Activated naive CD4-positive, alpha-beta T cell treated with Interleukin-2 at 50 U/mL for 16 hours (primary cell): ENCODE measurements around the gene CCR4.
"Not testable (repeated sequence)": the region's sequence is repeated elsewhere in the genome, so short reads cannot be mapped to it uniquely, and the experiment has no call there.

Source experiments
- DNase-seq: peaks from one replicate; pipeline ENCODE4 v3.0.0-alpha.2; 2020

CCR4 gene

DNA sequence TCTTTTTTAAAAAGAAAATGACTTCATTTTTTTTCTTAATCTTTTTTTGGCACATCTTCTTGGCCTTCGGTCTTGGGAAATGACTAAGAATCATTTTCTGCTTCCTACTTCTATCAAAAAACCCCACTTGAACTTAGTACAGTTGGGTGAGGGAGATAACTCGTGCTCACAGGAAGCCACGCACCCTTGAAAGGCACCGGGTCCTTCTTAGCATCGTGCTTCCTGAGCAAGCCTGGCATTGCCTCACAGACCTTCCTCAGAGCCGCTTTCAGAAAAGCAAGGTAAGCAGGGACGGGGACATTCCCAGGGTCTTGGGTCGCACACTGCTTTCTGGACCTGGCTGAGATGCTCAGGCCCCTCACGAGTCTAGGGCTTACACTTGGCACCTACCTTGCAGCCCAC is at the start of gene CCR4:
Gene CCR4 (plus strand): TSS at position 235 of the 402 bp plus-strand sequence. CDS start 1,779 bp downstream, outside the sequence.
- peak; percentile 73 for DNase-seq

DNA sequence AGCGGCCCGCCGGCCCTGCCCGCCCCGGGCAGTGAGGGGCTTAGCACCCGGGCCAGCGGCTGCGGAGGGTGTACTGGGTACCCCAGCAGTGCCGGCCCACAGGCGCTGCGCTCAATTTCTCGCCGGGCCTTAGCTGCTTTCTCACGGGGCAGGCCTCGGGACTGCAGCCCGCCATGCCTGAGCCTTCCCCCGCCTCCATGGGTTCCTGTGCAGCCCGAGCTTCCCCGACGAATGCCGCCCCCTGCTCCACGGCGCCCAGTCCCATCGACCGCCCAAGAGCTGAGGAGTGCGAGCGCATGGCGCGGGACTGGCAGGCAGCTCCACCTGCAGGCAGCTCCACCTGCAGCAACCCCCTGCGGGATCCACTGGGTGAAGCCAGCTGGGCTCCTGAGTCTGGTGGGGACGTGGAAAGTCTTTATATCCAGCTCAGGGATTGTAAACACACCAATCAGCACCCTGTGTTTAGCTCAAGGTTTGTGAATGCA is 48.5 kb upstream of the CCR4 start:
- peak; percentile 36 for DNase-seq

DNA sequence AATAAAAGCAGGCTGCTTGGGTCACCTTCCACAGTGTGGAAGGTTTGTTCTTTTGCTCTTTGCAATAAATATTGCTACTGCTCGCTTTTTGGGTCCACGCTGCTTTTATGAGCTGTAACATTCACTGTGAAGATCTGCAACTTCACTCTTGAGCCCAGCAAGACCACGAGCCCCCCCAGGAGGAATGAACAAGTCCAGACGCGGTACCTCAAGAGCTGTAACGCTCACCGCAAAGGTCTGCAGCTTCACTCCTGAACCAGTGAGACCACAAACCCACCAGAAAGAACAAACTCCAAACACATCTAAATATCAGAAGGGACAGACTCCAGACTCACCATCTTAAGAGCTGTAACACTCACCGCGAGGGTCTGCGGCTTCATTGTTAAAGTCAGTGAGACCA is 47.5 kb upstream of the CCR4 start:
- DNase-seq, result no peak

DNA sequence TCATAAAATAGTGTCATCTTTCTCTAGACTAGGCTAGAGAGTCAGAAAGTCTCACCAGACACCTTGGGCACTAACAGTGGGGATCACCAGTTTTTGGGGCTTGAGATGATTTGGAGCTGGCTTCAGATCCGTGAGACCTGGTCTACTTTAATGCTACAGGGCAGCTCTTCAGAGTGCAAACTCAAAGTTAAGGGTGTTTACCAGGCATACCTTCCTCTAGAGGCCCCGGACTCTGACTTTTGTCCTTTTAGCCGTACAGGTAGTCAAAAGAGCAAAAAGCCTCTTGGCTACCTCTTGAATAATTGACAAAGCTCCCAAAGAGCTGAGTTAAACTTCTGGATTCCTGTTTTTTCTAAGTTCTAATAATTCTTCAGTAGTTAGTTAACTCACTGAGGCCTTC is 41.4 kb upstream of the CCR4 start:
- DNase-seq, result no peak

DNA sequence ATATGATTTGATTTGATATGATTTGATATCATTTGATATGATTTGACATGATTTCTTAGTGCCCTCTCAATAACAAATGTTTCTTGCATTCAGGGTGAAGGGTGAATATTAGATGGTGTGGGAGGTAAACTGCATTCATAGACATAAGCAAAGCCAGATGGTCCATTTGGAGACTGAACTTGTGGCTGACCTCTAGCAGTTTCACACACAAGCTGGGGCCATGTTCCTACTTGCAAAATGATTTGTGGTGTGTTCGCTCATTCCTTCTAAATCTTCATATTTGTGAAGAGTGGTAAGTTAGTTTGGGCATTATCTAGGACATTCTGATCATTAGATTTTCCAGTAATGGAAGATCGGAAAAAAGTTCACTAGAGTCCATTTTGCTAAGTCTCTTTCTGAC is 40.5 kb upstream of the CCR4 start:
- no peak for DNase-seq

DNA sequence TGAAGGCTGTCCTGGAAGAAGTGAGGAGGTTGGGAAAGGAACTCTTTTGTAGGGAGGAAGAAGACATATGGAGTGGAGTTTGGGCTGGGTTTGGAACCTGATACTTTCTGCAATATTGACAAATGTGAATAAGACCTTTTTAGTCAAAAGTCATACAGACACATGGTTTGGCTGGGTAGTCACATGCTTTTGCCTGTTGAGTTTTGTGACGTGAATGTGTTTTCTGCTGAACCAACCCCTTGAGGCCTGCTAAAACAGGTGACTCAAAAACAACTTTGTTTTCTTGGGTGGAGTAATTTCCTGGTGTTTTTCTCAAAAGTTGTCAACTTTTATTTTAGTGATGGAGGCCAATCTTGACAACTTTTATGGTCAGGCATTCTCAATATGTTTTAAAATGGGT is 39.4 kb upstream of the CCR4 start:
- DNase-seq, result no peak

DNA sequence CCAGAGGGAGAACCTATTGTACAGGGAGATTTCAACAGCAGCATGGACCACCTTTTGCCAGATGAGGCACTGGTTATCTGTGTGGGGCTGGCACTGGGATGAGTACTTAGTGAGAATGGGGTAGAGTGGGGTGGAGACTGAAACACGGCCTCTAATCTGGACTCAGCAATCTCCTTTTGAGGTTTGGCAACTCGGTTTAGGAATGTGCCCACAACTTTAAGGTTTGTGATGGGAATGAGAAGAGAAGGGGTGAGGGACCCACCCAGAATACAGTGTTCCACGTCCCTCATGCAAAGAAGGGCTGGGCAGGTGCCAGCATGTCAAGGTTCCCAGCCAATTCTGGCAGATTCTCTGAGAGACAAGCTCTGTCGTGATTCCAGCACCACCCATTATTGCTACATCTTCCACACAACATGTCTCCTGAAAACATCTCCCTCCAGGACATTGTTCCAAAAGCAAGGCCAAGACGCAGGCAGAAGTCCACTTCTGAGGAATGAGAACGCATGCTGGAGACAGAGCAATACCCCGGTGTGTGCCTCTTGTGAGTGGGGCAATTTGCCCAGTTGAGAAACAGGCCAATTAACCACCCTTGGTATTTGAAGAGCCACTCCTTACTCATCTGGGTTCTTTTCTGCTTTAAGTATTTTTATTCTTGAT is 37.5 kb upstream of the CCR4 start:
- no peak for DNase-seq

DNA sequence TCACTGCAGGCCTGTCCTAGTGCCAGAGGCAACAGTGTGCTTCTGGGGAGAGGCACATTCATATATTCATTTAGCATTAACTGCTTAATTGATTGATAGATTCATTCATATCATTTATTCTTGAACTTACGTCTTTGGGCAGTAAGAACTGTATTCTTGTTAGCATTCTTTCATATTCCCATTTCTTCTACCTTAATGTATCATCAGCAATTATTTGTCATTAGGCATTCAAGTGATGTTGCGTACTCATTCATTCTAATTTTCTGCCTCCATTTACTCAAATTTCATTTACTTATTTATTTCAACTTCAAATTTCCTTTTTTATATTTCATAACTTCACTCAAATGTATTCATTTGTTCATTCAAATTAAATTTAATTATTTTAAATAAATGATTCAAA is 31.5 kb upstream of the CCR4 start:
- DNase-seq, result no peak

DNA sequence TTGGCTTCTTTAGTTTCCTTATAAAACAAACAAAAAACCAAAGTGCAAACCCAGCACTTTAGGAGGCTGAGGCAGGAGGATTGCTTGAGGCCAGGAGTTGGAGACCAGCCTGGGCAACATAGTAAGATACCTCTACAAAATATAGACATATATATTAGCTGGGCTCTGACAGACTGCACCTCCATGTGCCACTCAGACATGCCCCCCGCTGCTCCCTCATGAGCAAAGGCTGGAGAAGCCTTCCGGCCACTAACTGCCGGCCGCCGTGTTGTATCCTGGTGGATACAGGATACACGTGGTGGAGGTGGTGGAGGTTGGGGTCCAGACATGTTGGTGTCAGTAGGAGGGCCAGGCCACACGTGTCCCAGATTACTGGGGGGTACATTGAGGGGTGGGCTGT is 29.4 kb upstream of the CCR4 start:
- no peak for DNase-seq

DNA sequence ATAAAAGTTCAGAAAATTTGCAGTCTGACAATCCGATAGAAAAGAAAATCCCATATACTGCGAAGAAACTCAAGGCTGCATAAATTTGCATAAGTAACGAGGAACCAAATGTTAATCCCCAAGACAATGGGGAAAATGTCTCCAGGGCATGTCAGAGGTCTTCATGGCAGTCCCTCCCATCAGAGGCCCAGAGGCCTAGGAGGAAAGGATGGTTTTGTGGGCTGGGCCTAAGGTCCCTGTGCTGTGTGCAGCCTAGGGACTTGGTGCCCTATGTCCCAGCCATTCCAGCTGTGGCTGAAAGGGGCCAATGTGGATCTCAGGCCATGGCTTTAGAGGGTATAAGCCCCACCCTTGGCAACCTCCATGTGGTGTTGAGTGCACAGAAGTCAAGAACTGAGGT is 21.3 kb upstream of the CCR4 start:
- no peak for DNase-seq

DNA sequence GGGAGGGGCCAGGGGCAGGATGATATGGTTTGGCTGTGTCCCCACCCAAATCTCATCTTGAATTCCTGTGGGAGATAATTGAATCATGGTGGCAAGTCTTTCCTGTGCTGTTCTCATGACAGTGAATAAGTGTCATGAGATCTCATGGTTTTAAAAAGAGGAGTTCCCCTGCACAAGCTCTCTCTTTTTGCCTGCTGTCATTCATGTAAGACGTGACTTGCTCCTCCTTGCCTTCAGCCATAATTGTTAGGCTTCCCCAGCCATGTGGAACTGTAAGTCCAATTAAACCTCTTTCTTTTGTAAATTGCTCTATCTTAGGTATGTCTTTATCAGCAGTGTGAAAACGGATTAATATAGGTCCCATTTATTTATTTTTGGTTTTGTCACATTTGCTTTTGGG is 20.2 kb upstream of the CCR4 start:
- not testable (repeated sequence) for DNase-seq

DNA sequence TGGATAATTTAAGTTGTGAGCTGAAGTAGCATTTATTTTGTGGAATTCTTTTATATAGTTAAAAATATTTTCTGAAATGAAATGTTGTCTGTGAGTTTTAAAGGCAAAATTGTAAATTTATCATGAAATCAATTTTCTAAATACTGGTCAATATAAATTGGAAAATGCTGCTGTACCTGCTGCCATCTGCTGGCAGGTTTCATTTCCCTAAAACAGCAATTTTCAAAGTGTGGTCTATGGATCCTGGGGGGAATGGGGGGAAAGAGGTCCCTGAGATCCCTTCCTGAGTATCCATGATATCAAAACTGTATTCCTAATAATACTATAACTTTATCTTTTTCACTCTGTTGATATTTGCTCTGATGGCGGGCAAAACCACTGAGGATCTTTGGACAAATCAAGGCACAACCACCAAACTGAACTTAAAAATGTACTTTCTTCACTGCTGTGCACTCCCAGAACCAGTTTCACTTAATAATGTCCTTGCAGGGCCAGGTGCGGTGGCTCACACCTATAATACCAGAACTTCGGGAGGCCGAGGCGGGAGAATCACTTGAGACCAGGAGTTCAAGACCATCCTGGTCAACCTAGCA is 17.2 kb upstream of the CCR4 start:
- no peak for DNase-seq

DNA sequence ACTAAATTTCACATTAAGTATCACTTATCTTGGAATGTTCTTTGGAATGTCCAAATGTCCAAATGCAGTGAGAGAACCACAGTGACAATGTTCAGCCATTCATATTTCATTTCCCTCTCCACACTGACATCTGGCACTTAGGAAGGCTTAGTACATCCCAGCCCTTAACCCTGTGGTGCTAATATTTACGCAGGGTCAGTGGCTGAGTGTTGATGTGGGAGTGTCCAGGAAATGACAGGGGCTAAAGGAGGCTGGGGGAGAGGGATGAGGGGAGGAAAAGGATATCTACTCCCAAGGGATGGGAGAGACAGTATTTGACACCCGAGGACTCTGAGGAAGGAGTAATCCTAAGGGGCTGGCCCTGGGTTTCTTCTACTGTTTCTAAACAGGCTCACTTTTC is 14.1 kb upstream of the CCR4 start:
- DNase-seq, result no peak

DNA sequence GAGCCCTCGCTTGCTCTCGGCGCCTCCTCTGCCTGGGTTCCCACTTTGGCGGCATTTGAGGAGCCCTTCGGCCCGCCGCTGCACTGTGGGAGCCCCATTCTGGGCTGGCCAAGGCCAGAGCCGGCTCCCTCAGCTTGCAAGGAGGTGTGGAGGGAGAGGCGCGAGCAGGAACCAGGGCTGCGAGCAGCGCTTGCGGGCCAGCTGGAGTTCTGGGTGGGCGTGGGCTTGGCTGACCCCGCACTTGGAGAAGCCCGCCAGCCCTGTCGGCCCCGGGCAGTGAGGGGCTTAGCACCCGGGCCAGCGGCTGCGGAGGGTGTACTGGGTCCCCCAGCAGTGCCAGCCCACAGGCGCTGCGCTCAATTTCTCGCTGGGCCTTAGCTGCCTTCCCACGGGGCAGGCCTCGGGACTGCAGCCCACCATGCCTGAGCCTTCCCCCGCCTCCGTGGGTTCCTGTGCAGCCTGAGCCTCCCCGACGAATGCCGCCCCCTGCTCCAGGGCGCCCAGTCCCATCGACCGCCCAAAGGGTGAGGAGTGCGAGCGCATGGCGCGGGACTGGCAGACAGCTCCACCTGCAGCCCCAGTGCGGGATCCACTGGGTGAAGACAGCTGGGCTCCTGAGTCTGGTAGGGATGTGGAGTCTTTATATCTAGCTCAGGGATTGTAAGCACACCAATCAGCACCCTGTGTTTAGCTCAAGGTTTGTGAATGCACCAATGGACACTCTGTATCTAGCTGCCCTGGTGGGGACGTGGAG is 11.7 kb upstream of the CCR4 start:
- DNase-seq, result not testable (repeated sequence)

DNA sequence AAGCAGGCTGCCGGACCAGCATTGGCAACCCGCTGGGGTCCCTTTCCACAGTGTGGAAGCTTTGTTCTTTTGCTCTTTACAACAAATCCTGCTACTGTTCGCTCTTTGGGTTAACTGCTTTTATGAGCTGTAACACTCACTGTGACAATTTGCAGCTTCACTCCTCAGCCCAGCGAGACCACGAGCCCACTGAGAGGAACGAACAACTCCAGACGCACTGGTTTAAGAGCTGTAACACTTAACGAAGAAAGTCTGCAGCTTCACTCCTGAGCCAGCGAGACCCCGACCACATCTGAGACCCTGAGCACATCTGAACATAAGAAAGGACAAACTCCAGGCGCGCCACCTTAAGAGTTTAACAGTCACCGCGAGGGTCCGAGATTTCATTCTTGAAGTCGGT is 10.7 kb upstream of the CCR4 start:
- no peak for DNase-seq

DNA sequence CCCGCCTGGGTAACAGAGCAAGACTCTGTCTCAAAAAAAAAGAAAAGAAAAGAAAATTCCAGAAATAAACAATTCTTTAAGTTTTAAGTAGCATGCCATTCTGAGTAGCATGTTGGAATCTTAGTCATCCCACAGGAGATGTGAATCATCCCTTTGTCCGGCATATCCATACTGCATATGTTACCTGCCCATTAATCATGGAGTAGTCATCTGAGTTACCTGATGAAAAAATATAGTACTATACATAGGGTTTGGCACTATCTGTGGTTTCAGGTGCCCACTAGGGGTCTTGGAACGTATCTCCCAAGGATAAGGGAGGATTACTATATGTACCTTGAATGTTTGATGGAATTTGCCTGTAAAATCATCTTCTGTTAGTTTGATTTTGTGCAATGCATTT is 6.3 kb upstream of the CCR4 start:
- no peak for DNase-seq

DNA sequence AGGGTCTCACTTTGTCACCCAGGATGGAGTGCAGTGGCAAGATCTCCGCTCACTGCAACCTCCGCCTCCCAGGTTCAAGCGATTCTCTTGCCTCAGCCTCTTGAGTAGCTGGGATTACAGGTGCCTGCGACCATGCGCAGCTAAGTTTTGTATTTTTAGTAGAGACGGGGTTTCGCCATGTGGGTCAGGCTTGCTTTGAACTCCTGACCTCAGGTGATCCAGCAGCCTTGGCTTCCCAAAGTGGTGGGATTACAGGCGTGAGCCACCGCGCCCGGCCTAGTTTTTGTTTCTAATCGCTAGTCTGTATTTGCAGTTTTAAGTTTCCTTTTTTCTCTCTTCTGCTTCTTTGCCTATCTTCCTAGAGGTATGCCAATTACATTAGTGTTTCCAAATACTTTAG is 5.8 kb upstream of the CCR4 start:
- not testable (repeated sequence) for DNase-seq

DNA sequence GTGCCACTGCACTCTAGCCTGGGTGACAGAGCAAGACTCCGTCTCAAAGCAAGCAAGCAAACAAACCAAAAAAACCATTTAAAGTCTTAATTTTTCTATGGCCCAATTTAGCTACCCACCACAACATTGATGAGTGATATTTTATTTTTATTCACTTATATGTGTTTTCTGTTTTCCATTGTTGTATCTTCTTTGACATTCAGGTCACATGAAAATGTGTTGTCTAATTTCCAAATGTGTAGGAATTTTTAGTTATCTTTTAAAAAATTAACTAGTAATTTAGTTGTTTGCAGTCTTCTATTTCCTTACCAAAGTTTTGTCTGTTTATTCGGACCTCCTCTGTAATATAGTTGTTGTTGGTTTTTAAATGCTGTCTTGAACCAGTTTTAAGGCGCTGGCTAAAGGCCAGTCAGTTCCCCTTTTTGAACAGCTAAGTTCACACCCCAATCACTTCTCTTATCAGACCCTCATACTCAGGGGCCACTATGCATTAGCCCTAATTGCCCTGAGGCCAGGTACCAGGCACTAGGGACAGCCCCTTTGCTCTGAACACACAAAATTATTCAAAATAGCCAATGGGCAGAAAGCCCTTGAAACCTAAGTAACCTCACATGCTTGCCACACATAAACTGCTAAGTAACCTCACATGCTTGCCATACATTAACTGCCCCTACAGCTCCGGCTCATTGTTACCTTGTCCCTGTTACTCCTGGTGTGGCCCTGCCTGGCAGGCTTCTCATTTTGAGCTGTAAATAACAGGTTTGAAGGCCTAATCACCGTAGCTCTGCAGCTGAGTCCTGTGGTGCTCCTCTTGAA is 4.3 kb upstream of the CCR4 start:
- no peak for DNase-seq

DNA sequence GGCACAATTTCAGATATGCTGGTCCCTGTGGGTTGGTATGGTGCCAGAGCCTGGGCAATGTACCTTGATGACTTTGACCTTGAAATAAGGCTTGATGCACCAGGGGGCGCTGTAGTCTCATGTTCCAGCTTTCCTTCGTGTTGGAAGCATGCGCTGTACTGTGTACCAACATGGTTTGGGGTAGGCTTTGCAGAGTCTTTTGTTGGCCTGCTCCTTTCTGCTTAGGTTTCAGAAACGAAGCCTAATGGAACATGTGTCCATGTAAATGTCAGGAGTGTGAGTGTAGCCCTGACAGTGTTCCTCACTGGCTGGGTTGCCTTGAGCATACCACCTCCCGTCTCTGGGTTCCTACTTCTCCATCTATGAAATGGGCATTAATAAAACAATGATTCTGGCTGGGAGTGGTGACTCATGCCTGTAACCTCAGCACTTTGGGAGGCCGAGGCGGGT is 3.6 kb upstream of the CCR4 start:
- peak; percentile 94 for DNase-seq

DNA sequence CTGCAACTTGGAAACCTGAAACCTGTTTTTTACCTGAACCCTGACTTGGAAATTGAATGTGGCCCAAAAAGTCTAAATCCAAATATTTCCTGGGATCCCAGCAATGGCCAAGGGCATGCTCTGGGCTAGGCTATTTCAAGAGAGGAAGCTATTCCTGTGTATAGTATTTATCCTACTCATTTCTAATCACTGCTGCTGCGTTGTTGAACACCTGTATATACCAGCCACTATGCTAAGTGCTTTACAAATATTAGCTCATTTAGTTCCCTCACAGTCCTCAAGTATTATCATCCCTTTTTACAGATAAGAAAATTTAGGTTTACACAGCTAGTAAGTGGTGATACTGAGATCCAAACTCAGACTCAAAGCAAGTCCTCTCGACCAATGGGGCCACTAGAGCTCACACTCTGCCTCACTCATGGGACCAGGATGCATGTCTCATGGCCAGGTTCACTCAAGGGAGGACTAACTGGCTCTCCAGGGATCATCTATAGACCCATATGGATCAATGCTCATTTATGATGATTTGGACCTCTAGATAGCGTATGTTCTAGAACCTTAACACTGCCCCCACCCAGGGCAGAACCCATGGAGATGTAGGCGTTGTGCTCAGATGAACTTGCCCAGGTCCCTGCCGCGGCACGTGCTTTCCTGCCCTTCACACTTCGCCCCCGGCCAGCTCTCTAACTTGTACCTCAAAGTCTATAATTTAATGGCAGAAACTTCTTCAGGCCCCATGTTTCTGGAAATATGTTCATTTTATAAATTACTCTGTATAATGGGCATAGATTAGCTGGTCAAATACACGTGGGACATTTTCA is 2.6 kb upstream of the CCR4 start:
- no peak for DNase-seq

DNA sequence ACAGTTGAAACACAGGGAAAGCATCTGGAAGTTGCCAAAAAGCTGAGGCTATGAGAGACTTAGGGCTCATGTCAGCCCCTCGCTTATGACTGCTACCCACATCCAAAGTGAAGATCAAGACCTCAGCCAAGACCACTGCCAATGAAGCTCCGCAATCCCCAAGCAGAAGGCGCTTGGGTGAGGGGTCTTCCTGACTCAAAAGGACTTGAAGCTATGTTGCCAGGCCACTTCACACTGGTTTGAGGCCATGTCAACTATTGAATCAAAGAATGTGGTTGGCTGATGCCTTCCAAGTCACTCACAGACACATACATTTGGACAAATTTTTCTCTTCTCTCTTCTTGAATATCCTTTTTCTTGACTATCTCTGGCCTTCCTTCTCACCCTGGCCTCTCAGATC is 928 bp upstream of the CCR4 start:
- DNase-seq, result no peak

DNA sequence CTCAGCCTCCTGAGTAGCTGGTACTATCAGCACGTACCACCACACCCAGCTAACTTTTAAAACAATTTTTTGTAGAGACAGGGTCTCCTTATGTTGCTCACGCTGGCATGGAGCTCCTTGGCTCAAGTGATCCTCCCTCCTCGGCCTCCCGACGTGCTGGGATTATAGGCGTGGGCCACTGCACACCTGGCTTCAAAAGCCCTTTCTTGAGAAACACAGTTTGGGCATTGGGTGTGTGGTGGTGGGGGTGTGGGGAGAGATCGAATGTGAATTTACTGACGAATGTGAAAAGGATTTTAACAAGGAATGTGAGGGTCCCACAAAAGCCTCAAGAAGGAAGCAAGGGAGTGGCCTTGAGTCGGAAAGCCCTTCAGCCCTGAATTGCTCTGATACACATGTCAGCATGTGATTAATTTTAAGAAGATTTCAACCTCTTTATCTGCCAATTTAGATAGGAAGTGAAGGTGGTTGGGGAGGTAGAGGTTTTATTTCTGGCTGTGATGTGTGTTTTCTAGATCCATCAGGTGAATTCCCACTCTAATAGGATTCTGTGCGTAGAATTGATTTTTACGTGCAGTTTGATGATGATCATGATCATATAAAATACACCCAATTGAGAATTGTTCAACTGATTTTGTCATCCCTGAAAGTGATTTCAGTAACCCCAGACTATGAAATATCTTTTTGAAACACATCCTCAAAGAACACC is 1.1 kb downstream of the CCR4 start:
- DNase-seq, result peak; percentile 41
